ENCODE measurements around the gene ZNF624.
"Not testable (repeated sequence)": the region's sequence is repeated elsewhere in the genome, so short reads cannot be mapped to it uniquely, and the experiment has no call there.

DNA sequence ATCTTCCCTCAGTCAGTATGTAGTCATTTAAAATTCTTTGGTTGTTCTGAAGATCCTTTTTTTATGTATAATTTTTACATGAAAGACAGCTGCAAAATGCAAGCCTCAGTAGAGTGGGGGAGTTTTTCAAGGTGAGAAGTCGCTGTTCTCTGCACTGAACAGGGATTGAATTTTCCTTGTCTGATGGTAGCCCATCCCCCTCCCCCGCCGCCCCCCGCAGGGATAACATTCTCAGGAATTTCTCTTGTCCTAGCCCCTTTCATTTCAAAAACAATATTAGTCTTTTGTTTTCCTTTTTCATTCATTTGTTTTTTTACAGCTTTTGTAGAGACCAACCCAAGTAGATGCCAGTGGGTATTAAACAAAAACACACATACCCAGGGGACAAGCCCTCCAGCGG, 33.5 kb upstream of the ZNF624 start:
- TF ChIP-seq CTCF, POLR2A (IDR thresholded peaks at IDR 0.05): not testable (repeated sequence)
